Measurements from ENCODE around the gene NHLRC3.

- no peak for TF ChIP-seq CTCF (IDR thresholded peaks at IDR 0.05)
- TF ChIP-seq POLR2A (IDR thresholded peaks at IDR 0.05): no peak
These were observed 47.6 kb upstream of the NHLRC3 start, which contains the start of gene STOML3 for GRCh38 chr13:38990693-38991092.

All from right lobe of liver (tissue), 4 donors.